ENCODE measurements around the gene CYB5R3.
A peak's percentile ranks its signal among the peaks of the same experiment; 100 is the strongest.
"Not testable (repeated sequence)": the region's sequence is repeated elsewhere in the genome, so short reads cannot be mapped to it uniquely, and the experiment has no call there.

The CYB5R3 gene

GRCh38 chr22:42596336-42596735, 52.9 kb downstream of the CYB5R3 start:
- DNase-seq = no peak

GRCh38 chr22:42595434-42595833, 53.8 kb downstream of the CYB5R3 start:
- DNase-seq = no peak

- no peak for DNase-seq
Observed at GRCh38 chr22:42591987-42592386, 57.2 kb downstream of the CYB5R3 start.

GRCh38 chr22:42587588-42588175, 61.5 kb downstream of the CYB5R3 start:
- no peak for DNase-seq

GRCh38 chr22:42586381-42586780, 62.8 kb downstream of the CYB5R3 start:
- DNase-seq = no peak

- no peak for DNase-seq
Observed at GRCh38 chr22:42585096-42585495, 64.1 kb downstream of the CYB5R3 start.

GRCh38 chr22:42584364-42584940, 64.7 kb downstream of the CYB5R3 start:
- DNase-seq = no peak

GRCh38 chr22:42582987-42583386, 66.2 kb downstream of the CYB5R3 start:
- DNase-seq = no peak

- DNase-seq = peak; percentile 93
Observed at GRCh38 chr22:42581762-42582716, 67.2 kb downstream of the CYB5R3 start.

GRCh38 chr22:42581194-42581761, 67.9 kb downstream of the CYB5R3 start:
- DNase-seq = not testable (repeated sequence)

GRCh38 chr22:42580040-42580439, 69.2 kb downstream of the CYB5R3 start:
- not testable (repeated sequence) for DNase-seq

GRCh38 chr22:42577623-42578240, 71.5 kb downstream of the CYB5R3 start:
- DNase-seq = no peak

- not testable (repeated sequence) for DNase-seq
Observed at GRCh38 chr22:42577141-42577540, 72.1 kb downstream of the CYB5R3 start.

GRCh38 chr22:42575996-42576574, 73.1 kb downstream of the CYB5R3 start:
- DNase-seq = not testable (repeated sequence)

GRCh38 chr22:42574468-42574867, 74.7 kb downstream of the CYB5R3 start:
- DNase-seq = not testable (repeated sequence)

- DNase-seq = not testable (repeated sequence)
Observed at GRCh38 chr22:42574046-42574445, 75.1 kb downstream of the CYB5R3 start.

- DNase-seq = not testable (repeated sequence)
Observed at GRCh38 chr22:42571068-42571467, 78.1 kb downstream of the CYB5R3 start.

- DNase-seq = not testable (repeated sequence)
Observed at GRCh38 chr22:42570580-42570979, 78.6 kb downstream of the CYB5R3 start.

GRCh38 chr22:42567950-42568349, 81.2 kb downstream of the CYB5R3 start:
- DNase-seq = not testable (repeated sequence)
